ELF-1 (cell line): ENCODE data around the gene FIGNL1.

Source experiments
- DNase-seq: peaks from one replicate; pipeline ENCODE4 v3.0.0-alpha.2; 2016; ENCODE audit warnings: low read depth, low spot score

FIGNL1 gene

DNA sequence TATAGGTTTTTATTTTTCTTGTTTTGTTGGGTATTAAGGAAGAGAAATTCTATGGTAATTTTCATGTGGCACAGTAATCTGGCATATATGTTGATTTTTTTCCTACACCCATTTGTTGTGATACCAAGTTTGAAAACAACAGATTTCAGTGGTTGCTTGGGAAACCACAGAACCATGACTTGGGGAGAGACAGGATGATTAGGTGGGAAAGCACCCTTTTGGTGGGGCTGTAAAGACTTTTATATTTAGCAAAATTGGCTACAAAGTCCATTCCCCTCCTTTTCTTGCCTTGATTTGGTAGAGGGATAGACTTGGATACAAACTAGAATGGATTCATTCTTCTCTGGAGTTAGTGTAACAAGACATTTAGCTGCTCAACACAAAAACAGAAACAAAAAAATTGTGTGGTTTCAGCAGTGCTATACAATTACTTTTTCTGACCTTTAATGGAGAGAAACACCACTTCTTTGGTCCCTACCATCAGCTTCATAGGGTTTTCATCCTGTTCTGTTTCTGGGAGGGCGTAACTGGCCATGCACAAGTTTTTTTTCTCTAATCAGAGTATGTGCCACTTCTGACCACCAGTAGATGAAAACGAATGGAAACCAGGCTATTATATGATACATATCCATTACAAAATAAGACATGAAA, 52.7 kb downstream of the FIGNL1 start:
- no peak for DNase-seq

- no peak for DNase-seq
Measured at GRCh38 chr7:50396856-50397255, 53.3 kb downstream of the FIGNL1 start.

DNA sequence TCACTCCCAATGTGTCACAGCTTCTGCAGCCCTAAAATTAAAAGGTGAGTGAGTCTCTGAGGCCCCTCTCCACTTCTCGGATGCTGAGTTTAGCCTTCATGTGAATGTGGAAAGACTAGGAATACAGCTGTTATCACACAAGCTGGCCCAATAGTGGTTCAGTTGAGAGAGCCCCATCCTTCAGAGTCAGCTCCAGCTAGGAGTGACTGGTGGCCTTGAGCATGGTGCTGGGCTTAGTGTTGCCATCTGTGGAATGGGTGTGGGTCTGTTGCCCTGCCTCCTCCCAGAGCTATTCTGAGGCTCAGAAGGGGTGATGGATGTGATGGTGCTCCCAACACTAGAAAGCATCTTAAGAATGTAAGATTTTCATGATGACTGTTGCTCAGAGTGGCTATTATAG, 55.8 kb downstream of the FIGNL1 start:
- DNase-seq = no peak
